Type B pancreatic cell (in vitro differentiated cells): Measurements from ENCODE around the gene DSCAML1. TPM values are rescaled to one million over a fixed set of nuclear protein-coding genes. Genes with fewer than 3 reads are reported as not detected.
A peak's percentile ranks its signal among the peaks of the same experiment; 100 is the strongest.

Experiments used
- DNase-seq: peaks from one replicate; pipeline ENCODE4 v3.0.0; 2021; ENCODE audit warnings: mixed read lengths; ENCODE audit not compliant: unreplicated experiment; ENCODE audit errors: extremely low spot score
- H3K27ac Mint-ChIP-seq: 2 replicates; pipeline ENCODE4 v1.8.0; 2021; ENCODE audit warnings: mild to moderate bottlenecking, mixed read lengths
- H3K27me3 Mint-ChIP-seq: 2 replicates; pipeline ENCODE4 v1.8.0; 2021; ENCODE audit warnings: mixed read lengths
- H3K36me3 Mint-ChIP-seq: 2 replicates; pipeline ENCODE4 v1.8.0; 2021; ENCODE audit warnings: mixed read lengths
- H3K4me1 Mint-ChIP-seq: one replicate; pipeline ENCODE4 v1.8.0; 2021; ENCODE audit warnings: mixed read lengths; ENCODE audit not compliant: unreplicated experiment
- H3K4me3 Mint-ChIP-seq: 2 replicates; pipeline ENCODE4 v1.8.0; 2021; ENCODE audit warnings: mild to moderate bottlenecking, mixed read lengths
- H3K9me3 Mint-ChIP-seq: 2 replicates; pipeline ENCODE4 v1.8.0; 2021; ENCODE audit warnings: mixed read lengths
- total RNA-seq: library from RNA; stranded (reverse); gene quantifications from 2 replicates; pipeline ENCODE4 v1.2.1, GENCODE V29; 2021; ENCODE audit warnings: low replicate concordance
- TF ChIP-seq, protein P1 (sequence below): fragments of 200-600 bp; sonication (generic); conservative IDR thresholded peaks from 2 replicates; pipeline ENCODE4 v1.5.0; 2021; ENCODE audit warnings: antibody characterized with exemption, mild to moderate bottlenecking

Gene DSCAML1
- total RNA-seq, 1 donor from 2014 or later, result 5.8 TPM

DNA sequence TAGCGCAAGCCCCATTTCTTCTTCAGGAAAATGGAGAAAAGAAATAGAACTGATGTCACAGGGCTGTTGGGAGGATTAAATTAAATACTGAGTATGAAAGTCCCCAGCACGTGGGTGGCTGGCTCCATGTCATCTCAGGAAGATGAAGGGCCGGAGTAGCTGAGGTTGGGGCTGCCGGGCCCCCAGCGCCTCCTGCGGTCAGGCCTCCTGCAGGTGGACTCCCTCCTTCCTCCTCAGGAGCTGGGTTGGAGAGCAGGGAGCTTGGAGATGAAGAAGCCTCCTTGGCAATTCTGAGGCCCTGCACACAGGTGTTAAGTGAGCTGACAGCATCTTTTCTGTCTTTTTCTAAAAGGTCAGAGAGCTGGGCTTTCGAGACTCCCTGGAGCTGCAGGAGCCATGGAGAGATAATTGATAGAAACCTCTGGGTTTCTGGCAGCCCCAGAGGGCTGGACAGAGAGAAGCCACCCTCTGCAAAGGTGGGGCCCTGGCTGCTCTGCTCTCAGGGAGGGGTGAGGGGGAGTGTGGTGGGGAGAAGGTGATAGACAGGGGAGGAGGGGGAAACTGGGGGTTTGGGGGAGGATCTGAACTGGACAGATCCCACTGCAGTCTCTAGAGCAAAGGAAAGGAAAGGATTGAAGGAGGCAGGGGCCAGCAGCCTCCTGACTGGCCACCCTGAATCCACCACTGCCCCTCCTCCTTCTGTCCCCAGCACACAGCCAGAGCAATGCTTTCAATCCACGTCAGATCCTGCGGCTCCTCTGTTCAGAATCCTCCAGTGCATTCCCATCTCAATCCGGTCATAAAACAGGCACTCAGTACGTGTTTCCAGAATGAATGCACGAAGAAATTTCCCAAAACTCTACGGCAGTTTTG is 258.5 kb downstream of the DSCAML1 start:
- TF ChIP-seq, protein P1, sequence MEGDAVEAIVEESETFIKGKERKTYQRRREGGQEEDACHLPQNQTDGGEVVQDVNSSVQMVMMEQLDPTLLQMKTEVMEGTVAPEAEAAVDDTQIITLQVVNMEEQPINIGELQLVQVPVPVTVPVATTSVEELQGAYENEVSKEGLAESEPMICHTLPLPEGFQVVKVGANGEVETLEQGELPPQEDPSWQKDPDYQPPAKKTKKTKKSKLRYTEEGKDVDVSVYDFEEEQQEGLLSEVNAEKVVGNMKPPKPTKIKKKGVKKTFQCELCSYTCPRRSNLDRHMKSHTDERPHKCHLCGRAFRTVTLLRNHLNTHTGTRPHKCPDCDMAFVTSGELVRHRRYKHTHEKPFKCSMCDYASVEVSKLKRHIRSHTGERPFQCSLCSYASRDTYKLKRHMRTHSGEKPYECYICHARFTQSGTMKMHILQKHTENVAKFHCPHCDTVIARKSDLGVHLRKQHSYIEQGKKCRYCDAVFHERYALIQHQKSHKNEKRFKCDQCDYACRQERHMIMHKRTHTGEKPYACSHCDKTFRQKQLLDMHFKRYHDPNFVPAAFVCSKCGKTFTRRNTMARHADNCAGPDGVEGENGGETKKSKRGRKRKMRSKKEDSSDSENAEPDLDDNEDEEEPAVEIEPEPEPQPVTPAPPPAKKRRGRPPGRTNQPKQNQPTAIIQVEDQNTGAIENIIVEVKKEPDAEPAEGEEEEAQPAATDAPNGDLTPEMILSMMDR, result no peak
- Mint-ChIP-seq H3K9me3 (no peaks in the 10 kb centered on the region), H3K27me3 (peaks cover 28% of the 10 kb centered on the region), H3K4me3 (no peak overlapping the region), H3K36me3 (no peaks in the 10 kb centered on the region), H3K4me1 (peaks cover 13% of the 10 kb centered on the region), H3K27ac (no peak overlapping the region)
- DNase-seq, result no peak

DNA sequence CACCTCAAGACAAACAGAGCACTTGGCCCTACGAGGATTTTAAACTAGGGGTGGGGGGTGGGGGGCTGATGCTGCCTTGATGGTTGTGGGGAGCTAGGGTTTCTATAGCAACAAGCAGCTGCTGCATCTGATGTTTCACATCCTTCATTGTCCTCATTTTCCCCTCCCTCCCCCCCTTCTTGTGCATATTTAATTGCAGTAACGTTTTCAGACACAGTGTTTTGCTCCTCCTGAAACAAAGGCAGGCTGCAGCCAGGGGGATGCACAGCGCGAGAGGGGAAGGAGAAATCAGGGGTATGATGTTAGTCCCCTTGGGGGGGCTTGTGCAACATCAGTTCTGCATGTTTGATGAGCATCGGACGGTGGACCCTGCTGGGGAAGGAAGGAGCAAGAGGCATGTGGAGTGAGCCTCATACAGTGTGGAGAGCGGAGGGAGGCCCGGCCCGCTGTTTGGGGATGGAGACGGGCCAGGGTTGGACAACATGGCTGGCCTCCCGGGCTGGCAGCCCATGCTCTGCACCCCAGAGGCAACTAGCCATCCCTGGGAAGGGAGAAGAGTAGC is 261.1 kb downstream of the DSCAML1 start:
- H3K4me1 Mint-ChIP-seq, result peaks cover 13% of the 10 kb centered on the region
- H3K27me3 Mint-ChIP-seq, result peaks cover 39% of the 10 kb centered on the region
- no peaks in the 10 kb centered on the region for H3K36me3 Mint-ChIP-seq

DNA sequence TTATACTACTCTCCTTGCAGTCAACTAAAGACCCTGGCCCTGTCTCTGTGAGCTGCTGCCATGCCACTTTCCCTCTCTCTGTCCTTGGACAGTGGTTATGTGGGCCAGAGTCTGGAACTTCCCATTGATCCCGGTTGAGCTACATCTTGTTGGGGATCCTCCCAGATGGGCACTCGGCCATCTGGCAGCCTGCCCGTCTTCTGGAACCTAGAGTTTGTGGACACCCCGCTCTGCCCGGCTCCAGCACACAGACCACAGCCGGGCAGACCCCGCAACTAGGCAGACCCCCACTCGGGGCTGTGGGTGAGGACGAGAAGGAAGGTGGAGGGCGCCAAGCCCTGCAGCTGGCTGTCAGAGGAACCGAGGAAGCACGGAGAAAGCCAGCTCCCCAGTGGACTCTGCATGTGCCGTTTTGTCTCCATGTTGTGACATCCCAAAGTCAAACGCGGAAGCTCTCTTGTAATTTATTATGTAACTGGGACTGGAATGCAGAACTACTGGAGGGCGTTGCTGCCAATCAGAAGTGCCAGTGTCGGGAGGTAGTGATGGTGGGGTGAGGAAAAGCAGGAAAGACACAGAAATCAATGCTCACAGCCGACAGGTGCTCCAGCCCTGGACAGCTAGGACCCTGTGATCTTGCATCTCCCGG is 261.7 kb downstream of the DSCAML1 start:
- peaks cover 45% of the 10 kb centered on the region for H3K27me3 Mint-ChIP-seq
- TF ChIP-seq, protein P1, result no peak
- H3K27ac Mint-ChIP-seq, result peak overlapping the region; percentile 62
- no peaks in the 10 kb centered on the region for H3K36me3 Mint-ChIP-seq
- no peaks in the 10 kb centered on the region for H3K9me3 Mint-ChIP-seq
- H3K4me3 Mint-ChIP-seq, result peak overlapping the region; percentile 29
- peaks cover 13% of the 10 kb centered on the region for H3K4me1 Mint-ChIP-seq
- DNase-seq, result no peak

More for the DNA sequence above, 261.1 kb downstream of the DSCAML1 start:
- no peak overlapping the region for H3K4me3 Mint-ChIP-seq
- H3K27ac Mint-ChIP-seq, result peak overlapping the region; percentile 62
- no peak for DNase-seq
- TF ChIP-seq, protein P1, result no peak
- H3K9me3 Mint-ChIP-seq, result no peaks in the 10 kb centered on the region

DNA sequence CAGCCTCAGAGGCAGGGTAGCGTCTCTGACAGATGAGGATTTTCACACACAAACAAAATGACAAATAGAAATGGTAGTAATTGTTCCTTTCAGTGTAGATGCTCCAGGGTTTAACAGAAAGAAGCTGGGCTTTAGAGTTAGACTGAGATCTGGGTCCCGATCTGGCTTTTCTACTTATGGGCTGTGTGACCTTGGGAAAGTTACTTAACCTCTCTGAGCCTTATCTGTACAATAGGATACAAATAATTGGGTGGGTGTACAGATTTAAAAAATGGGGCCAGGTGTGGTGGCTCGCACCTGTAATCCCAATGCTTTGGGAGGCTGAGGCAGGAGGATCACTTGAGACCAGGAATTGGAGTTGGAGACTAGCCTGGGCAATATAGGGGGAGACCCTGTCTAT is 264.4 kb downstream of the DSCAML1 start:
- peaks cover 41% of the 10 kb centered on the region for H3K27me3 Mint-ChIP-seq
- no peak overlapping the region for H3K27ac Mint-ChIP-seq
- H3K4me3 Mint-ChIP-seq, result no peak overlapping the region
- no peak for DNase-seq
- TF ChIP-seq, protein P1, result no peak
- peaks cover 8% of the 10 kb centered on the region for H3K4me1 Mint-ChIP-seq
- H3K36me3 Mint-ChIP-seq, result no peaks in the 10 kb centered on the region
- no peaks in the 10 kb centered on the region for H3K9me3 Mint-ChIP-seq

DNA sequence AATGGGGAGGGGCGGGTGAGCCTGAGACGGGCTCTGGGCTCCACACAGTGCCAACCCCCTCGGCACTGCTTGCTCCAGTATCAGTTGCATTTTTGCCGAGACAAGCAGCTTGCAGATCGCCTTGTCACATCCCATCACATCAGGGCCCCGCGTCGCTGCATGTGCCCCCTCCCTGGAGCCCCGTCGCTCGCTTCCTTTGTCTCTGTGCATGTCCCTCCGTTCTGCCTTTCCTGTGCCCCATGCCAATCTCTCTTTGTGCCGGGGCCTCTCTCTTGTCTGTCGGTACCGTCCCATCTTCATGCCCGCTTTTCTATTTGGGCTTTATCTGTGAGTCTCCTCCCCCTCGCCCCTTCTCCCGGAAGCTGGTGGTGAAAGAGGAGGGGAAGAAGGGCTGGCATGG is 267.2 kb downstream of the DSCAML1 start:
- no peak for DNase-seq
- no peaks in the 10 kb centered on the region for H3K36me3 Mint-ChIP-seq
- peaks cover 32% of the 10 kb centered on the region for H3K27me3 Mint-ChIP-seq
- peaks cover 5% of the 10 kb centered on the region for H3K4me1 Mint-ChIP-seq
- no peak overlapping the region for H3K4me3 Mint-ChIP-seq
- H3K9me3 Mint-ChIP-seq, result no peaks in the 10 kb centered on the region
- TF ChIP-seq, protein P1, result no peak
- H3K27ac Mint-ChIP-seq, result no peak overlapping the region
